Measurements from ENCODE around the gene IPO4. TPM values are rescaled to one million over a fixed set of nuclear protein-coding genes. Genes with fewer than 3 reads are reported as not detected.
"Not testable (repeated sequence)": the region's sequence is repeated elsewhere in the genome, so short reads cannot be mapped to it uniquely, and the experiment has no call there.

The IPO4 gene
- total RNA-seq, 2 donors from 2014 or later: 24.9 to 30.6 TPM

GRCh38 chr14:24219080-24219479 is 30.5 kb upstream of the IPO4 start:
- no peak for DNase-seq (ENCODE audit: low spot score)
- intact Hi-C loops (cut with DNase I): loop anchor here in 1 of 2 donors (1.0 kb wide), 1 partner anchor 9 kb away; no protein-coding TSS in a partner anchor

GRCh38 chr14:24216876-24217275 is 28.3 kb upstream of the IPO4 start:
- intact Hi-C loops (cut with DNase I); DNase-seq (ENCODE audit: low spot score): not testable (repeated sequence)

- intact Hi-C loops (cut with DNase I): no loop called here
- no peak for DNase-seq (ENCODE audit: low spot score)
Observed at GRCh38 chr14:24216345-24216699, 27.7 kb upstream of the IPO4 start.

- peak; percentile 96 for DNase-seq (ENCODE audit: low spot score)
- intact Hi-C loops (cut with DNase I): no loop called here
Observed at GRCh38 chr14:24215495-24216344, 27.1 kb upstream of the IPO4 start, which contains the start of gene MDP1. Gene MDP1, minus strand, starts transcription at chr14:24216066. Its CDS starts 111 bp downstream, at chr14:24215955.

- intact Hi-C loops (cut with DNase I): no loop called here
- no peak for DNase-seq (ENCODE audit: low spot score)
Observed at GRCh38 chr14:24213866-24214662, 25.4 kb upstream of the IPO4 start.

GRCh38 chr14:24212924-24213865 is 24.6 kb upstream of the IPO4 start, which contains the start of gene CHMP4A:
Gene CHMP4A, minus strand, starts transcription at chr14:24213488. Its CDS starts 49 bp downstream, at chr14:24213439.
- peak; percentile 100 for DNase-seq (ENCODE audit: low spot score)
- intact Hi-C loops (cut with DNase I): no loop called here

GRCh38 chr14:24211311-24211710 is 22.7 kb upstream of the IPO4 start:
- no peak for DNase-seq (ENCODE audit: low spot score)
- intact Hi-C loops (cut with DNase I): no loop called here

GRCh38 chr14:24207625-24208024 is 19.0 kb upstream of the IPO4 start:
- no peak for DNase-seq (ENCODE audit: low spot score)
- intact Hi-C loops (cut with DNase I): no loop called here

GRCh38 chr14:24207104-24207551 is 18.5 kb upstream of the IPO4 start:
- intact Hi-C loops (cut with DNase I): no loop called here
- DNase-seq (ENCODE audit: low spot score): no peak

GRCh38 chr14:24206260-24207103 is 17.9 kb upstream of the IPO4 start:
- DNase-seq (ENCODE audit: low spot score): no peak
- intact Hi-C loops (cut with DNase I): no loop called here

- intact Hi-C loops (cut with DNase I): no loop called here
- DNase-seq (ENCODE audit: low spot score): no peak
Observed at GRCh38 chr14:24204163-24205146, 15.8 kb upstream of the IPO4 start.

GRCh38 chr14:24203249-24203886 is 14.8 kb upstream of the IPO4 start:
- DNase-seq (ENCODE audit: low spot score); intact Hi-C loops (cut with DNase I): not testable (repeated sequence)

- DNase-seq (ENCODE audit: low spot score); intact Hi-C loops (cut with DNase I): not testable (repeated sequence)
Observed at GRCh38 chr14:24202538-24202937, 13.9 kb upstream of the IPO4 start.

- intact Hi-C loops (cut with DNase I): no loop called here
- DNase-seq (ENCODE audit: low spot score): no peak
Observed at GRCh38 chr14:24198814-24199524, 10.4 kb upstream of the IPO4 start.

- intact Hi-C loops (cut with DNase I): no loop called here
- no peak for DNase-seq (ENCODE audit: low spot score)
Observed at GRCh38 chr14:24197056-24197450, 8.4 kb upstream of the IPO4 start.

All from posterior vena cava (tissue), 2 donors.